Bone marrow (tissue), 2 donors: Measurements from ENCODE around the gene NKG7.

Experiments
- DNase-seq, 2 donors: peaks; one replicate each; lab custom pipeline; 2025; lab: John Stamatoyannopoulos, UW

NKG7 gene

DNA sequence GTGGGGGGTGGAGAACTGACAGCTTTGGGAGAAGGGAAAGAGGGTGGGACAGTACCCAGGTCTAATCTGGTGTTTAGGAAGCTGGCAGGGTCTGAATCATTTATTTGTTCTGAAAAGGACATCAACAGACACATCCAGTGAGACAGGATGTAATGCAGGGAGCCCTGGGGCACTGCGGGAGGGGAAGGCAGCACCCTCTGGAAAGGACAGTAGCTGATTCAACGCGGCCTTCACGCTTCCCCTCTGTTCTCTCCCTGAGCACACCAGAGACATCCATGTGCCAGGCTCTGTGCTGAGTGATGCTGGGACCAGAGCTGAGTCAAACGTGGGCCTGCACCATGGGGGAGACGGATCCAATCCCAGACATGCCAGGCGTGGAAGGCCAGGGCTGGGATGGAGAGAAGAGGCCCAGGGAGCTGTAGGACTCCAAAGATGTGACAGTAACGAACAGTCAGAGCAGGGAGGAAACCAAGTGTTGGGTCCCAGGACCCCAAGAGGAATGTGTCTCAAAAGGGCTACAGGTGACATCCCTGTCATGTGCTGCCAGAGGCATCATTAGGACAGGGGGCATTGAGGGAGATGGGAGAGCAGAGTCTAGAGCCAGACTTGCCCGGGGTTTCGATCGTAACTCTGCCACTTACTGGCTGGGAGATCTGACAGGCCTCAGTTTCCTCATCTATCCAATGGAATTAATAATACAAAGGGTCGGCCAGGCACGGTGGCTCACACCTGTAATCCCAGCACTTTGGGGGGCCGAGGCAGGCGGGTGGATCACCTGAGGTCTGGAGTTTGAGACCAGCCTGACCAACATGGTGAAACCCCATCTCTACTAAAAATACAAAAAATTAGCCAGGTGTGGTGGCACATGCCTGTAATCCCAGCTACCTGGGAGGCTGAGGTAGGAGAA, 8.0 kb downstream of the NKG7 start:
- DNase-seq: no peak

DNA sequence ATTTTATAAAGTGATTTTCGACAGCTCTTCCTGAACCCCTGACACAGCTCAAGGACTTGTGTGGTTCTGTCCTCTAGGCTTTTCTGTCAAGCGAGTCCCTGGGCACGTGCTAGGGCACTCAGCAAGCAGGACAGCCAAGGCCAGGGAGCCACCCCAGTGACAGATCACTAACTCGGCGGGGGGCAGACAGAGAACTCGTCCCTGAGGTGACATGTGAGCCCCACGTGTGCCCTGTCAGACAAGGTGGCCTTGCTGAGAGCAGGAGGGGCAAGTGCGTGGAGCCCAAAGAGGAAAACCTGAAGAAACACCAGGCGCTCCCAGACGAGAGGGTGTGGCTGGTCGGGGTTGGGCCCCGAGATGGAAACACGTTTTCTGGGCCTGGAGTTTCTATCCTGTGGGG, 11.2 kb downstream of the NKG7 start:
- no peak for DNase-seq

DNA sequence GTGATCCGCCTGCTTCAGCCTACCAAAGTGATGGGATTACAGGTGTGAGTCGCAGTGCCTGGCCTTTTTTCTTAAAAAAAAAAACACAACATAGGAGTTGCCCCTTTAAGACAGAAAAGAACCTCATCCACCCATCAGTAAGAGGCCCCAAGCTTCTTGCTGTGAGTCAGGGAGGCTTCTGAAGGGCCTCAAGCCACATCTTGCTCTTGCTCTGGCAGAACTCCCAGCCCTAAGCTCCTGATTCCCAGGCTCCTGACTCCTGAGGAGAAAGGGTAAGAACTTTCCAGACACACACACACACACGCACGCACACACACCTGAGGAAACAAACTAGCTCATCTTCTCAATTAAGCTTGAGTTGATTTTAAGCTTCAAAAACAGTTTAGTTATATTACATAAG, 13.2 kb downstream of the NKG7 start:
- DNase-seq: no peak

DNA sequence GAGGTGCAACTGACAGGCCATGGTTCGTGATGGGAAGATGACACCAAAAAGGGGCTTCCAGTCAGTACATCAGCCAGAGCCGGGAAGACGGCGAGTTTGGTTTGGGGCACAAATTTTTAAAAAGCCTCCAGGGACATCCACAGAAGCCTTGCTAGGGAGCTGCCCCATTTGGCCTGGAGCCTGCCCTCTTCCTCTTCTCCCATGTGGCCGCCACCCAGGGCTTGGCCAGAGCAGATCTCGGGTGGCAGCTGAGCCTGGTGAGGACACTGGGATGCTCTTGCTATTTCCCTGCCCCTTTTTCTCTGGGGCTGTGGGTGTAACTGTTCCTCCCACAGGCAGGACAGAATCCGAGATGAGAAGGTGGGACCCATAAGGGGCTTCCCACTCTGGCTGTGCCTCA, 14.5 kb downstream of the NKG7 start:
- no peak for DNase-seq

DNA sequence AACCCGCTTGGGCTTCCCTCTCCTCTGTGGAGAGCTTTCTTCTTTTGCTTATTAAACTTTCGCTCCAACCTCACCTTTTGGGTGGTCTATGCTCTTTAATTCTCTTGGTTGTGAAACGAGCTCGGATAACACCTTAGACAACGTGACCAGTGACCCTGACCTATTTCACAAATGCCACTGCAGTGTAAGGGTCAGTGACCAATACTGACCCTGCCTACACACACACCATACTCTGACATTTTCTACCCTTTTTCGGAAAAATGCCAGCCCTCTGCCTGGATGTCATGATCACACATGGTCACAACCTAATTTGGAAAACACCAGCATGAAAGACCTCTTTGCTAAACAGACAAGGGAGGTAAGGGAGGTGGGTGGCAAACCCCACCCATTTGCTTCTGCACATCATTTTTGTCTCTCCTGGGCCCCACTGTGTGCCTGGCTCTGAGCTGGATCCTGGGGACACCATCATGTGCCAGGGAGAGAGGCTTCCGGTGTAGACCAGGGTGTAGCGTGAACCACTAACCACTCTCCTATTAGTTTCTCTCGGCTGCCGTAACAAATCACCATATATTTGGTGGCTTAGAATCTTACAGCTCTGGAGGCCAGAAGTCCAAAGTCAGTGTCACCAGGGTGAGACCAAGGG, 16.2 kb downstream of the NKG7 start:
- no peak for DNase-seq

DNA sequence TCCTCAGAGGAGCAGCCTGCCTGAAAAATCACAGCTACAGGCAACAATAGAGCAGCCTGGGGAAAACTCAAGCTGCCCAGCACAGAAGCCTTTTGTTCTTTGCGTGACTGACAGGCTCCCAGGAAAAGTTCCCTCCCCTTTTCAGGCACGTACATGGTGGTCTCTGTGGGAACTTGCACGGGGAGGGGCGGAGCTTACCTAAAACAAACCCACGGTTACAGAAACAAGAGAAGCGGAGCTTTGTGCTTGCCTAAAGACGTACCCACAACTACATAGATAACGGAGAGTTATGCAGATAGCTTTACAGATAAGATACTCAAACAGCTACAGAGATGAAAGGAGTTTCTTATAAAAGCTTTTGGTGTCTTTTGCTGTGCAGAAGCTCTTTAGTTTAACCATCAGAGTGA, 17.7 kb downstream of the NKG7 start:
- no peak for DNase-seq

DNA sequence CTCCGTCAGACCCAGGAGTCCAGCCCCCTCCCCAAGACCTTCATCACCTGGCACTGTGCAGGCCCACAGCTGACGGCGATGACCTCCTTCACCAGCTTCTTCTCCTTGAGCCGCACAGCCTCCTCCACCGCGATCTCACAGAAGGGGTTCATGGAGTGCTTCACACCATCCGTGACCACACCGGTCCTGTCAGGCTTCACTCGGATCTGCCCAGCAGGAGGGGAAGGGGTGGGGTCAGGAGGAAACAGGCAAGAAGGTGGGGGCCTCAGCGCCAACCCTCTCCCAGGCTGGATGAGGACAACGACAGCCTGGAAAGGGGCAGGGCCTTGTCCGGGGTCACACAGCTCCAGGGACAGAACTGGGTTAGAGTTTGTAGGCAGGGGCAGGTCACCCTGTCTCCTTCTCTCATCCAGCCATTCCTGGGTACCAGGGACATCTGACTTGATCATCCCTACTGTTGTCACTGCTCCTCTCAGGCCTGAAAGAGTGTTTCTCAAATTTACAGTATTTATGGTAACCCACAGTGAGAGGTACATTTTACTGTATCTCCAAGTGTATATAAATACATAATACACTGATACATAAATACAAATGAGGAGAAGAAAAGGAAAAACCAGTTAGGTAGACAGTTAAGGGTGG, 18.2 kb downstream of the NKG7 start:
- no peak for DNase-seq

DNA sequence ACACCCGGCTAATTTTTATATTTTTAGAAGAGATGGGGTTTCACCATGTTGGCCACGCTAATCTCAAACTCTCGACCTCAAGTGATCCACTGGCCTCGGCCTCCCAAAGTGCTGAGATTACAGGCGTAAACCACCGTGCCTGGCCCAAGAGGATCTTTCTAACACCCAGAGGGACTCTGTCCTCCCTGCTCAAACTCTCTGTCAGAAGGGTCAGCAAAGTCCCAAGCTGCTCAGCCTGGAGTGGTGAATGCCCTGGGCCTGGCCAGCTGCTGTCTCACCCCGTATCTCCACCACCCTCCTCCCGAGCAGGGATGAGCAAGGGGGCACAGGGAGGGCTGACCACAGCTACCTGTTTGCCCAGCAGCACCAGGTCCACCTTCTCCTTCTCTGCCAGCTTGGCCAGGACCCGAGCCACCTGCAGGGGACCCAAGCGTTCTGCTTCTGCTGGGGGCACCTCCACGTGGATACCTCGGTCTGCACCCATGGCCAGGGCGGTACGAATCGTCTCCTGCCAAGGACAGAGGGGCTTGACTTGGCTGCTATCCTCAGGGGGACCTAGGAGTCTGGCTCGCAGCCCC, 19.6 kb downstream of the NKG7 start:
- DNase-seq: no peak

DNA sequence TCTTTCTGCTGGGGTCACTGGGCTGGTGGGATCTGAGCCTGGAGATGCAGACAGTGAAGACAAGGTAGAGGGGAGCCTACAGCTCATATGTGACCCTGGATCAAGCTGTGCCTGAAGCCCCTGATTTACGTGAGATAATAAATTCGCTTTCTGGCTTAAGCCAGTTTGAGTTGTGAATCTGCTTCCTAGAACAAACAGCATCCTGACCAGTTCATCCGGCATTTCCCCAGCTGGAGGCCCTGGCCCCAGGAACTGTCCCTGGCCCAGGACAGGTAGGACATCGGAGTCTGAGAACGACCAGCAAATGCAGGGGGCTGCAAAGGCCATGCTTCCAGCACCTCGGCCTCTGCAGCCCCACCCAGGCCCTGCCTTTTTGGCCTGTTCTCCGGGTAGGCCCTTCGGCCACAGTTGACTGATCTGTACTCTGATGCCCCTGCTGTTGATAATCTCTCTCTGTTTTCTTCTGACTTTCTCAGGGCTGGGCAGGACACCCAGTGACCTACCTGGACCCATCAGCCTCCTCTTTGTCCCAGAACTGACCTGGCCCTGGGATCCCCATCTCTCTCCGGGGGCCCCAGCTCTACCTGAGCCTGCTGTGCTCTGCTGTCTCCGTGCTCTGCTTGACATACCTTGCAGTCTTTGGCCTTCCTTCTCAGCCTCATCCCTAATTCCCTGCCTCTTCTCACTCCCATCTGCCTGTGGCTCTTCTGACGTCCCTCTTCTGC, 21.0 kb downstream of the NKG7 start:
- no peak for DNase-seq

DNA sequence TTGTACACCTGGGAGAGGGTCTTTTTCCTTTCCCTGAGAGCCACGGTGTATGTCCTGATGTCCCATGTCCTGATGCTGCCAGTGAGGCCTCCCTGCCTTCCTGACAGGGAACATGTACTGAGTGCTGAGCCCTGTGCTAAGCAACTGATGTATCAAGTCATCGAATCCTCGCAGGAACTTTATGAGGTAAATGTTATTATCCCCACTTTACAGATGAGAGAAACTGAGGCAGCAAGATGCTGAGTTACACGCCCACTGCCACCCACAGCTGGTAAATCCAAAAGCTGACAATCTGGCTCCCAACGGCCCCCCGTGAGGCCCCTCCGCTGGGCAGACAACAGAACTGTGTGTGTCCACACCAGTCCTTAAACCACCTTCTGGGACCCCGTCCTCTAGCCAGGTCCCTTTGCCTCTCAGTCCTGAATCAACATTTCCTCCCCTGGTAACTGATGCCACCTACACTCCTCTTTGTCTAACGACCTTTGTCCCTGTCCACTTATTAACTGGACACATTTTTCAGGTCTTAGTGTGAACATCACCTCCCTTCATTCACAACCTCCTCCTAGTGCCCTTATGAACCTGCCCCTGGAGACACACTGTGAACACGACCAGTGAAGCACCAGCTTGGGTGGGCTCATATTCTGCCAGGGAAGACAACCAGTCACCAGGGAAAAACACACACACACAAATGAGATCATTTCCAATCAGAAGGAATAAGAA, 25.1 kb downstream of the NKG7 start:
- no peak for DNase-seq

DNA sequence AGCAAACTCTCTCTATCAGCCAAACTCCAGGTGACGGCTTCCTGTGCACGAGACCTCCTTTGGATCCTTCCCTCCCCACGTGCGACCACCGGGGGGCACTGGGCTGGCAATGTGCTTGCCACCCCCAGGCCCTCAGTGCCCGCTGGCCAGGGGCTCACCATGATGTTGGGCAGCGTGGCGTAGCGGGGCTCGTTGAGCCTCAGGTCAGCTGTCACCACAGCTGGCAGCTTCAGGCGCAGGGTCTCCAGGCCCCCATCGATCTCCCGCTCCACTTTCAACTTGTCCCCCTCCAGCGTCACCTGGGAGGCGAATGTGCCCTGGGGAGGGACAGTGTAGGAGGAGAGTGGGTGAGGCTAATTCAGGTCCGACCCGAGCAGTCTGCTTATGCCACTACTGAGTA, 25.7 kb downstream of the NKG7 start:
- DNase-seq: no peak

DNA sequence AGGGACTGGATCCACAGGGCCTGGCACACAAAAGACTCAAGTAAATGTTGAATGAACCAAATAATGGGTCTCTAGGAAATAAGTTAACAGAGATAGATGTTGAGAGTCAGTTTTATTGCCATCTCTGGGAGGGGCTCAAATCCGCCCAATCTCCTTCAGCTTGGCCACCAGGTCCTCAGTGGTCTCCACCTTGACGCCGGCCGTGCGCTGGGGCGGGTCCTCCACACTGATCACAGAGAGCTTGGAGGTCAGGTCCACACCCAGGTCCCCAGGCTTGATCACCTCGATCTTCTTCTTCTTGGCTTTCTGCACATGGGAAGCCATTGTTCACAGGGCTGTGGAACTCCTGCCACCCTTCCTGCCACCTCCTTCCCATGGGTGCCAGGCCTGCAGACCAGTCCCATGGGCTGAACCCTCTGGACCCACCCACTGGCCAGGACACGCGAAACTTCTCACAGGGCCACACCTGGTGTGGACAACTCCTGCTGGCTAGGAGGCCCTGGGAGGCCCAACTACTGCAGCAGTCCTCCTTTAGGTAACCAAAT, 27.3 kb downstream of the NKG7 start:
- DNase-seq: no peak

DNA sequence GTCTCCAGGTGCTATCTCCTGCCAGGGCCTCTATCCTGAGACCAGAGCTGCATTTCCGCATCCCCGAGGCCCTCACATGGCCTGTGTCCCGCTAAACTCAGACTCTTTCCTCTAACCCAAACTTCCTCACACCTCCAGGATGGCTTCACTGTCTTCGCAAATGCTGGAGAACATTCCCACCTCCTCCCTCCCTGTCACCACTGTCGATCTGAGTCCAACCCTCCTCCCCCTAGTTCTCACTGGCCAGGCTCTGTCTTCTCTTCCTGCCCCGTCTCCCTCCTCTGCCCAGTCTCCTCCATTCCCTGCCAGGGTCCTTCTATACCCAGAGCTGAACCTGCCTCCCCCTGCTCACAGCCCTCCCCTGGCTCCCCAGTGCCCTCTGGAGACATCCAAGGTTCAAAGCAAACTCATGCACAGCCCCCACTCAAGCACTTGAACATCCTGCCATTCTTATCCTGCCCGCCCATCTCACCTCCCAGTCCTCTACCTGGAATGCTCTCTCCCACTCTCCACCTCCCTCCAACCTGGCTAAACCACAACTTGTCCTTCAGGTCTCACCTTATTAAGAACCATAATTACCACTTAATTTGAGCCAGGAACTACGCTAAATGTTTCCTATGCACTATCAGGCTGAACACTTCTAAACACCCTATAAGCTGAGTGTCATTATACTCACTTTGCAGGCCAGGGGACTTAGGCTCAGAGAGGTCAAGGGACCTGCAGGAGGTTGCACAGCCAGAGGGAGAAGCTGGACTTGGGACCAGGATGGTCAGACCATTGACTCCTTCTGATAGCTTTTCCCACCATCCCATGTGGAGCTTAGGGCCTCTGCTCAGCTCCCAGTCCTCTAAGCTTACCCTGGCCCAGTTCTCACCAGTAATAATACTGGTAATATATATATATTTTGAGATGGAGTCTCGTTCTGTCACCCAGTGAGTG, 29.6 kb downstream of the NKG7 start:
- DNase-seq: no peak

DNA sequence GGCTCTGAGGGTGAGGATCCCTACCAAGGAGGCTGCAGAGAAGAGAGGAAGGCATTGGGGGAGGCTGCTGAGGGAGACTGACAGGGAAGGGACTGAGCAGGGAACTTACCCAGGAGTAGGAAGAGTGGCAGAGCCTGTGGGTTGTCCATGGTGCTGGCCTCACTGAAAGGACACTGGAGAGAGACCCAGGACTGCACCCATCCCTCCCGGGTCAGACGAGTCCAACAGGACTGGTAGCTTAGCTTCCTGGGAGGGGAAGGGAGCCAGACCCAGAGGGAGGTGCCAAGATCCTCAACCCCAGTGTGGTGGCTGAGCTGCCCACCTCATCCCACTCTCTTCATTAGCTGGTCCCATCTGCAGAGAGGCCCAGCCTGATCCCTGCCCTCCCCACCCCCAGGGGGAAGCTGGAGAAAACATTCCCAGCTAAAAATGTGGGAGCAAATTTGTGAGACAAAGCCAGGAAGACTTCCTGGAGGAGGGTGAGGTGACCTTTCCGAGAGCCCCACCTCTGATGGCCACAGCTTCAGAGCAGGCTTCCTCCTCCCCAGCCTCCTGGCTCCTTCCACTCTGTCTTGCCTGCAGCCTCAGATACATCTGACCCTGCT, 30.4 kb downstream of the NKG7 start, which contains the start of gene VSIG10L:
TSS of gene VSIG10L (minus strand) at position 164 of the 605 bp plus-strand sequence. CDS start at position 149, 15 bp downstream.
- DNase-seq: no peak

DNA sequence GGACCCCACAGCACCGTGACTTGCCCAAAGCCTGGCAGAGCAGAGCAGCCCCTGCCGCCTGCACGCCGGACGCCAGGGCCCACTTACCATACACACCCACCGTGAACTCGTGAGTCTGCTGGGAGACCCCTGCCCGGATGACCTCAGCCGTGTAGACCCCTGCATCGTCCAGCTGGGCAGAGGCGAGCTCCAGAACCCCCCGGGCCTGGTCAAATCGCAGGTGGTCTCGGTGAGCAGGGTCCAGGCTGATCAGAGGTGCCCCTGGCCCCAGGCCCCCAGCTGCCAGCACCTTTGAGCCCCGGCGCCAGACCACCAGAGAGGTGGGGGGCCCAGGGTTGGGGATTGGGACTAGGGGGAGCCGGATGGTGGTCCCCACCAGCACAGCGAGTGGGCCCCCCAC, 31.4 kb downstream of the NKG7 start:
- no peak for DNase-seq

DNA sequence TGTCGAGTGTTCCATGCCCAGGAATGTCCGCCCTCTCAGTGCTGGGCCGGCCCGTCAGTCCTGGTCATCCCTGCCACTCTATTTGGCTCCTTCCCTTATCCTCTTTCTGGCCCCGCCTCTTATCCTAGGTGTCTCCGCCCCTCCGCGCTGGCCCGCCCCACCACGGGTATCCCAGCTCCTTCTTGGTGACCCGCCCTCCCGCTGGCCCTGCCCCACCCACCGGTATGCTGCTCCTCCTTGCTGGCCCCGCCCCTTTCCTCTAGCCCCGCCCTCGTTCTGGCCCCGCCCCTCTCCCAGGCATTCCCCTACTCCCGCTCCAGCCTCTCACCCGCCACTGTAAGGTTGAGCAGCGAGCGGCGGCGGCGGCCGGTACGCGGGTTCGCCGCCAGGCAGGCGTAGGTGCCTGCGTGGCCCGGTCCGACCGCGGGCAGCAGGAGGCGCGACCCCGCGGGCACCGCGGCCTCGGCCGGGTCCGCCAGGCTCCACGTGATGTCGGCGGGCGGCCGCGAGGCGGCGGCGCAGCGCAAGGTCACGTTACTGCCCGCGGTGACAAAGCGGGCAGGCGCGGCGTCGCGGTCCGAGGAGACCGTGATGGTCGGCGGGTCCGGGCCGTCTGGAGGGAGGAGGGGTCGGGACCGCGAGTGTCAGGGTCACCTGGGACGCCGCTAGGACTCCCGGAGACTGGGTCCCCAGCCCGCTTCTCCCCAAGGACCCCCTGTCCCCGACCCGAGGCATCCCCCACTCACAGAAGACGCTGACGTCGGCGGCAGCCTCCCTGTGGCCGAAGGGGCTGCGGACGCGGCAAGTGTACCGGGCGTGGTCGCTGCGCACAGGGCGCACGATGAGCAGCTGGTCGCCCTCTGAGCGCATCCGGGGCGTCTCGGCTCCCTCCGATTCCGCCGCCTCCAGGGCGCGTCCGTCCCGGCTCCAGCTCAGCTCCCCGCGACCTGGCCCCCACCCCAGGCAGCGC, 32.5 kb downstream of the NKG7 start:
- DNase-seq: peak; percentile 58 to 97

DNA sequence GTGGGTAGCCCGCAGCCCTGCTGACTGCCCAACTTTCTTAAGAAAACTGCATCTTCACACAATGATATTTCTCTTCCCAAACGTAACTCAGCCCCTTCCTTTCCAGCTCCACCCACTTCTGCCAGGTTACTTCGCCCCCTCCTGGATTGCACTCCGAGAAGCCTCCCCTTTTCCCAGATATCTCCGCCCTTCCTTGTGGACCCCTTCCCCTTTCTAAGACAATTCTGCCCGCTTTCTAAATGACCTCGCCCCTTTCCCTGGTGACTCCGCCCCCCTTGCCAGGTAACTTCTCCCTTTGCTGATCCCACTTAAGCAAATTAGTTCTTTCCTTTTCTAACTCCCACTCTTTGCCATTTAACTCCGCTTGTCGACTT, 33.2 kb downstream of the NKG7 start:
- no peak for DNase-seq
